Keratinocyte (primary cell): Measurements from ENCODE around the gene CNPY2.

Experiments used
- EZH2 ChIP-seq: IDR thresholded peaks from one replicate; pipeline ENCODE4 v1.6.1; 2012; ENCODE audit warnings: inconsistent platforms, mild to moderate bottlenecking, low read length, moderate library complexity
- TF ChIP-seq, protein P1 (sequence below), 3 experiments: IDR thresholded peaks in 1 of 3; conservative IDR thresholded peaks in 1 of 3; optimal IDR thresholded peaks in 1 of 3; 2 replicates in 2 of 3; 3 replicates in 1 of 3; pipeline versions ENCODE3 to v1.5.1; 2011; ENCODE audit warnings: low read length in 3 of 3, mild to moderate bottlenecking in 3 of 3, moderate library complexity in 2 of 3, control low read depth in 1 of 3, inconsistent platforms in 1 of 3; ENCODE audit not compliant: insufficient read depth in 2 of 3; ENCODE audit errors: extremely low read depth in 1 of 3

DNA sequence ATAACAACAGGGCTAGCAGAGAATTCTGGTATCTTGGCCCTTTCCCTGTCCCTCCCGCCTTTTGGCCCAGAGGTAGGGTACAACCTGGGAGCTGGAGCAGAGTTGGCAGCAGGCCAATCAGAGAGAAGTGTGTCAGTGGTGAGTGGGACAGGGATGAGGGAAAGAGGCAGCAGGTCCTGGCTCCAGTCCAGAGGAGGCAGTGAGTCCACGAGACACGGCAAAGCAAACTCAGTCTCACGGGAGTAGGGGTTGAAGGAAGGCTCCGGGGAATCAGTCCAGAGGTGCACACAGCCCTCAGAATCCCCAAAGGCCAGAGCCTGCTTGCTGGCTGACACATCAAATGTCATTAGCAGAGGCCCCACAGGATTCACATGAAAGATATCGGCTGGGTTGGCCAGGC lies 10.7 kb upstream of the CNPY2 start:
- TF ChIP-seq, protein P1, sequence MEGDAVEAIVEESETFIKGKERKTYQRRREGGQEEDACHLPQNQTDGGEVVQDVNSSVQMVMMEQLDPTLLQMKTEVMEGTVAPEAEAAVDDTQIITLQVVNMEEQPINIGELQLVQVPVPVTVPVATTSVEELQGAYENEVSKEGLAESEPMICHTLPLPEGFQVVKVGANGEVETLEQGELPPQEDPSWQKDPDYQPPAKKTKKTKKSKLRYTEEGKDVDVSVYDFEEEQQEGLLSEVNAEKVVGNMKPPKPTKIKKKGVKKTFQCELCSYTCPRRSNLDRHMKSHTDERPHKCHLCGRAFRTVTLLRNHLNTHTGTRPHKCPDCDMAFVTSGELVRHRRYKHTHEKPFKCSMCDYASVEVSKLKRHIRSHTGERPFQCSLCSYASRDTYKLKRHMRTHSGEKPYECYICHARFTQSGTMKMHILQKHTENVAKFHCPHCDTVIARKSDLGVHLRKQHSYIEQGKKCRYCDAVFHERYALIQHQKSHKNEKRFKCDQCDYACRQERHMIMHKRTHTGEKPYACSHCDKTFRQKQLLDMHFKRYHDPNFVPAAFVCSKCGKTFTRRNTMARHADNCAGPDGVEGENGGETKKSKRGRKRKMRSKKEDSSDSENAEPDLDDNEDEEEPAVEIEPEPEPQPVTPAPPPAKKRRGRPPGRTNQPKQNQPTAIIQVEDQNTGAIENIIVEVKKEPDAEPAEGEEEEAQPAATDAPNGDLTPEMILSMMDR (optimal IDR thresholded peaks at IDR 0.05 in 1 of 3, IDR thresholded peaks at IDR 0.05 in 1 of 3, conservative IDR thresholded peaks at IDR 0.05 in 1 of 3; ENCODE audit: extremely low read depth in 1 of 3, insufficient read depth in 2 of 3, low read length in 3 of 3) = no peak
- TF ChIP-seq EZH2 = no peak
